DND-41 (cell line): Measurements from ENCODE around the gene VCL.

Source experiments
- ATAC-seq: fragments of 200-7000 bp; cut with Tn5 transposase; 3 replicates; pipeline ENCODE4 v1.9.1; 2021; ENCODE audit warnings: low read depth; ENCODE audit not compliant: insufficient read depth
- DNase-seq: peaks from one replicate; pipeline ENCODE4 v3.0.0-alpha.2; 2020
- H2AFZ ChIP-seq: 2 replicates; pipeline ENCODE4 v1.6.0; 2012; ENCODE audit warnings: low read depth, low read length
- H3K27ac ChIP-seq: 2 replicates; pipeline ENCODE4 v1.5.1; 2012; ENCODE audit warnings: low read length, inconsistent platforms
- H3K27me3 ChIP-seq: fragments of 200-600 bp; sonication (generic); 2 replicates; pipeline ENCODE4 v1.6.0; 2012; ENCODE audit warnings: low read length, mild to moderate bottlenecking, inconsistent platforms; ENCODE audit not compliant: insufficient read depth, poor library complexity
- H3K36me3 ChIP-seq: 2 replicates; pipeline ENCODE4 v1.5.1; 2012; ENCODE audit warnings: low read length, inconsistent platforms; ENCODE audit not compliant: insufficient read depth
- H3K4me1 ChIP-seq: 2 replicates; pipeline ENCODE4 v1.5.1; 2012; ENCODE audit warnings: mild to moderate bottlenecking, low read length; ENCODE audit not compliant: insufficient read depth
- H3K4me2 ChIP-seq: 2 replicates; pipeline ENCODE4 v1.6.0; 2012; ENCODE audit warnings: mild to moderate bottlenecking, moderate library complexity, low read length, inconsistent platforms; ENCODE audit not compliant: insufficient read depth
- H3K4me3 ChIP-seq, 2 experiments: fragments of 200-600 bp in 1 of 2; shearing (Covaris generic) in 1 of 2; 2 replicates each; pipeline ENCODE4 v1.5.1; 2012 to 2016; ENCODE audit warnings: inconsistent platforms in 2 of 2, low read length in 2 of 2, mild to moderate bottlenecking in 2 of 2, low read depth in 1 of 2, moderate library complexity in 1 of 2
- H3K79me2 ChIP-seq: 2 replicates; pipeline ENCODE4 v1.6.0; 2012; ENCODE audit warnings: low read length, inconsistent platforms; ENCODE audit not compliant: insufficient read depth
- H3K9ac ChIP-seq: 2 replicates; pipeline ENCODE4 v1.6.0; 2012; ENCODE audit warnings: low read depth, mild to moderate bottlenecking, inconsistent platforms, low read length, moderate library complexity
- H3K9me3 ChIP-seq: 2 replicates; pipeline ENCODE4 v1.5.1; 2012; ENCODE audit warnings: low read length, moderate library complexity, mild to moderate bottlenecking, inconsistent platforms; ENCODE audit not compliant: insufficient read depth, severe bottlenecking
- H4K20me1 ChIP-seq: 2 replicates; pipeline ENCODE4 v1.6.0; 2012; ENCODE audit warnings: low read length; ENCODE audit not compliant: insufficient read depth
- EZH2 ChIP-seq: IDR thresholded peaks from 3 replicates; pipeline ENCODE4 v1.6.1; 2012; ENCODE audit warnings: borderline replicate concordance, low read depth, mild to moderate bottlenecking, moderate library complexity, low read length, inconsistent platforms; ENCODE audit not compliant: severe bottlenecking
- TF ChIP-seq, protein P1 (sequence below): IDR thresholded peaks from 2 replicates; pipeline ENCODE4 v1.5.1; 2012; ENCODE audit warnings: borderline replicate concordance, low read length, moderate library complexity, mild to moderate bottlenecking; ENCODE audit not compliant: poor library complexity, severe bottlenecking; ENCODE audit errors: extremely low read depth

Gene VCL

DNA sequence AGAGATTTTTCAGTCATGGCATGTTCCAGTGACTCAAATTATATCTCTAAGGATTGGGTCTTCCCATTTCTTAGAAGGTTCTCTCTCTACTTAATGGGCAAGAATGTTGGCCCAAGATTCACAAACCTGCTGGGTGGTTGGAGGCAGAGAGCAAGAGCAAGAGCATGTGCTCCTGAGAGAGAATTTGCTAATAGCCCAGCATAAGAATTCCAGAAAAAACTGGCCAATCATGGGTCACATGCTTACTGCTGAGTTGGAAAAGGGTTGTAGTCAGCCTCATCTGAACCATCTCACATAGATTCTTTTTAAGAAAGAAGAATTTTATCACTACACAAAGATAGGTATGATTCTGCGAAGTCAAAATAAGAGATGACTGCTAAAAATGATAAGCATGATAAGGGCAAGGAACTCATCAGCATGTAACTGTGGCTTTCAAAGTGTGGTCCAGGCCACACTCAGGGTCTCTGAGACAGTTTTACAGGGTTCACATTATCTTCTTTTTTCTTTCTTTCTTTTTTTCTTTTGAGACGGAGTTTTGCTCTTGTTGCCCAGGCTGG is 8.2 kb upstream of the VCL start:
- DNase-seq, result no peak
- H3K27ac ChIP-seq, result no peak overlapping the region
- ATAC-seq, result no peak
- TF ChIP-seq, protein P1, sequence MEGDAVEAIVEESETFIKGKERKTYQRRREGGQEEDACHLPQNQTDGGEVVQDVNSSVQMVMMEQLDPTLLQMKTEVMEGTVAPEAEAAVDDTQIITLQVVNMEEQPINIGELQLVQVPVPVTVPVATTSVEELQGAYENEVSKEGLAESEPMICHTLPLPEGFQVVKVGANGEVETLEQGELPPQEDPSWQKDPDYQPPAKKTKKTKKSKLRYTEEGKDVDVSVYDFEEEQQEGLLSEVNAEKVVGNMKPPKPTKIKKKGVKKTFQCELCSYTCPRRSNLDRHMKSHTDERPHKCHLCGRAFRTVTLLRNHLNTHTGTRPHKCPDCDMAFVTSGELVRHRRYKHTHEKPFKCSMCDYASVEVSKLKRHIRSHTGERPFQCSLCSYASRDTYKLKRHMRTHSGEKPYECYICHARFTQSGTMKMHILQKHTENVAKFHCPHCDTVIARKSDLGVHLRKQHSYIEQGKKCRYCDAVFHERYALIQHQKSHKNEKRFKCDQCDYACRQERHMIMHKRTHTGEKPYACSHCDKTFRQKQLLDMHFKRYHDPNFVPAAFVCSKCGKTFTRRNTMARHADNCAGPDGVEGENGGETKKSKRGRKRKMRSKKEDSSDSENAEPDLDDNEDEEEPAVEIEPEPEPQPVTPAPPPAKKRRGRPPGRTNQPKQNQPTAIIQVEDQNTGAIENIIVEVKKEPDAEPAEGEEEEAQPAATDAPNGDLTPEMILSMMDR, result no peak
- no peak for TF ChIP-seq EZH2
- H3K9ac ChIP-seq, result no peak overlapping the region
- no peak overlapping the region for H2AFZ ChIP-seq
- no peaks in the 10 kb centered on the region for H3K79me2 ChIP-seq
- H3K27me3 ChIP-seq, result no peaks in the 10 kb centered on the region
- no peak overlapping the region for H3K4me2 ChIP-seq
- H4K20me1 ChIP-seq, result no peaks in the 10 kb centered on the region
- no peaks in the 10 kb centered on the region for H3K9me3 ChIP-seq
- no peak overlapping the region for H3K4me3 ChIP-seq
- peaks cover 15% of the 10 kb centered on the region for H3K4me1 ChIP-seq
- no peaks in the 10 kb centered on the region for H3K36me3 ChIP-seq

DNA sequence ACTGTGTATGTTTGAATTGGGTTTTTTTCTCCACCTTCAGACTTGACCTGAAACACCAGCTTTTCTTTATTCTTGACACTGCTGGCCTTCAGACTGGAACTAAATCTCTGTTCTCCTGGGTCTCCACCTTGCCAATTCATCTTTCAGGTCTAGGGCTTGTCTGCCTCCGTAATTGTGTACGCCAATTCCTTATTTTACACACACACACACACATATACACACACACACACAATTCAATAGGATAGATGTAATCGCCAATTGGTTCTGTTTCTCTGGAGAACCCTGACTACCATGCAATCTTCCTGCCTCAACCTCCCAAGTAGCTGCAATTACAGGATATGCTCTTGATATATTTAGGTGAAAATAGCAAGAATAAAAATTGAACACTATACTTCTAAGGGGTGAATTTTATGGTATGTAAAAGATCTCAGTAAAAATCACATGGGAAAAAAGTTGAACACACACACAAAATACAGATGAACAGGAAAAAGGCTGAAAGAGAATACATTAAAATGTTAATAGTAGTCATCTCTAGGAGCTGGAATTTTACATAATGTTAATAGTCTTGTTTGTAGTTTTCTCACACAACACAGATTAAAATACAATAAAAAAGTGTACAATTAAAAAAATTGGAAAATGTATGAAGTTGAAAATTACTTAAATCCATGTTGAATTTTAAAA is 6.6 kb upstream of the VCL start:
- Histone ChIP-seq H3K9me3 (no peaks in the 10 kb centered on the region), H3K36me3 (no peaks in the 10 kb centered on the region), H3K27ac (no peak overlapping the region), H3K9ac (no peak overlapping the region), H3K4me1 (peaks cover 15% of the 10 kb centered on the region), H2AFZ (no peak overlapping the region), H3K79me2 (no peaks in the 10 kb centered on the region), H3K27me3 (no peaks in the 10 kb centered on the region), H3K4me3 (no peak overlapping the region), H4K20me1 (no peaks in the 10 kb centered on the region), H3K4me2 (0 out of 2 replicates have a peak overlapping the region, but pooled peaks have one; percentile 57)
- ATAC-seq (peak; percentile 10; the same call in 2 of the 3 replicates), DNase-seq (no peak)
- TF ChIP-seq, protein P1, result no peak
- TF ChIP-seq EZH2, result no peak

DNA sequence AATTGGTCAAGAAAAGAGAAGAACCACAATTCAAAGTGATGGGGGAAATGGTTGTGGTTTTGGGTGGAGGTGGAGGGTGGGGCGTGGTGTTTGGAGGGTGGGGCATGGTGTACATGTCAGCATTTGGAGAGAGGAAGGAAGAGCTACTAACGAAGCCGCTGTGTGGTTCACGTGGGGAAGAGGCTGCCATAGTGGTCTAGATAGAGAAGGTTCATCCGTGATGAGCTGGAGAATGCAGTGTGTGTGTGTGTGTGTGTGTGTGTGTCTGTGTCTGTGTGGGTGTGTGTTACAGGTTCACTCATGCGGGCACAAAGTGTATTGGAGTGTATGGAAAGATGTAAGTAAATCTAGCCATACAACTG is 6.1 kb upstream of the VCL start:
- H3K27ac ChIP-seq, result no peak overlapping the region
- H3K4me3 ChIP-seq, result peak overlapping the region in 1 of 2 experiments; percentile 13; a peak in 1 of 4 replicates
- ATAC-seq, result peak; percentile 100

More for the DNA sequence above, 6.1 kb upstream of the VCL start:
- Histone ChIP-seq H3K36me3 (no peaks in the 10 kb centered on the region), H3K9ac (no peak overlapping the region), H4K20me1 (no peaks in the 10 kb centered on the region), H3K4me2 (peak overlapping the region; percentile 57), H3K9me3 (no peaks in the 10 kb centered on the region), H3K27me3 (no peaks in the 10 kb centered on the region), H3K79me2 (no peaks in the 10 kb centered on the region), H2AFZ (peak overlapping the region; percentile 79), H3K4me1 (peaks cover 15% of the 10 kb centered on the region)
- peak; percentile 85 for DNase-seq
- TF ChIP-seq, protein P1, result no peak
- no peak for TF ChIP-seq EZH2
